HG03469 (cell line): ENCODE data around the gene KCTD15.

Experiments used
- ATAC-seq: cut with Tn5 transposase; IDR thresholded peaks from one replicate; pipeline ENCODE4 v1.9.1; 2021; ENCODE audit warnings: mild to moderate bottlenecking, moderate library complexity, moderate number of reproducible peaks; ENCODE audit not compliant: unreplicated experiment

KCTD15 gene

DNA sequence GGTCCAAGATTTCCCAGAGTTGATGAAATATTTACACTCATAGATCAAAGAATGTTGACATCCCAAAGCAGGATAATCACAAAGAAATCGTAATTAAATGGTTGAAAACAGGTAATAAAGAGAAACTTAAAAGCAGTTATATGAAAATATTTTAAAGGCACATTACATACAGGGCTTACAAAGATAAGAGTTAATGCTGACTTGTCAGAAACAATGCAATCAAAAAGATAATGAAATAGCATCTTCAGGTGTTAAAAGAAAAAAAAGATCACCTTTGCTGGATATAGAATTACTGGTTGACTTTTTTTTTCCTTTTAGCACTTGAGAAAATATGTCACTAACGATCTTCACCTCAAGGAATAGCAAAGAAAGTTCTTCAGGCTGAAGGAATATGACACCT is 48.8 kb downstream of the KCTD15 start:
- ATAC-seq = no peak

DNA sequence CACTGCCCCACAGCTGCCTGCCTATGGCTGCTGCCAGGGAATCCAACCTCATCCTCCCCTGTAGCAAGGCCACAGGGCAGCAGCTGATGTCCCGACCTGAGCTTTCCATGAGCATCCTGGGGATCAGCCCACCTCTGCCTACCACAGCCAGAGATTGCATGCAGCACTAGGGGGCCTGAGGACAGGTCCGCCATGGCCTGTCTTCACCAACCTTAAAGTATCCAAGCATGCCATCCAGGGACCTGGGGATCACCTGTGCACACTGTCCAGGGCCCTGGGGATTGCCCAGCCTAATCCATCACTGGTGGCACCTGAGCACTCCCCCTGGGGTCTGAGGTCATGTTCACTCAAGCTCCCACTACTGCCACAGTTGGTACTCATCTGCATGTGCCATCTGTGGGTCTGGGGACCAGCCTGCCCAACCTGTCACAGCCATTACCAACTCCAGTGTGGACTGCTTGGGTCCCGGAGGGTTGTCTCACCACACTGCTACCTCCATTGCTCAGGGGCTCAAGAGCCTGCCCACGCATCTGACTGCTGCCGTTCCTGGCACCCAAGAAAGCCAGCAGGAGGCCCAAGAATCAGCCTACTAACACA is 53.0 kb downstream of the KCTD15 start:
- ATAC-seq = no peak

DNA sequence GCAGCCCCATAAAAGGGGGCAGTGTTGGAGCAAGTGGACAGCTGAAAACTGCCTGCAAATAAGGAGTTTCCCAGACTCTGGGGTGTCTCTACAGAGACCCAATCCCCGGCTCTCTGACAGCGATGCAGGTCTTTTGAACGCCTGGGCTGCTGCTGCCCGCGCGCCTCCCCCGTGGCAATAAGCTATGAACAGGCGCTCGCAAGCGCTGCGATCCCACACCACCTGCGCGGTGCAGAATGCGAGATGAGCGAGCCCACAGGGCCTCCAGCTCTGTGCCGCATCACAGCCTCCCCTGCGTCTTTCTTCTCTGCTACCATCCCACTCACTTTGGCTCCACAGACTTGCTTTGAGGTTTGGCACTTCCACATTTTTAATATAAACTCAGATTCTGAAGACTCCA is 62.3 kb downstream of the KCTD15 start:
- no peak for ATAC-seq

DNA sequence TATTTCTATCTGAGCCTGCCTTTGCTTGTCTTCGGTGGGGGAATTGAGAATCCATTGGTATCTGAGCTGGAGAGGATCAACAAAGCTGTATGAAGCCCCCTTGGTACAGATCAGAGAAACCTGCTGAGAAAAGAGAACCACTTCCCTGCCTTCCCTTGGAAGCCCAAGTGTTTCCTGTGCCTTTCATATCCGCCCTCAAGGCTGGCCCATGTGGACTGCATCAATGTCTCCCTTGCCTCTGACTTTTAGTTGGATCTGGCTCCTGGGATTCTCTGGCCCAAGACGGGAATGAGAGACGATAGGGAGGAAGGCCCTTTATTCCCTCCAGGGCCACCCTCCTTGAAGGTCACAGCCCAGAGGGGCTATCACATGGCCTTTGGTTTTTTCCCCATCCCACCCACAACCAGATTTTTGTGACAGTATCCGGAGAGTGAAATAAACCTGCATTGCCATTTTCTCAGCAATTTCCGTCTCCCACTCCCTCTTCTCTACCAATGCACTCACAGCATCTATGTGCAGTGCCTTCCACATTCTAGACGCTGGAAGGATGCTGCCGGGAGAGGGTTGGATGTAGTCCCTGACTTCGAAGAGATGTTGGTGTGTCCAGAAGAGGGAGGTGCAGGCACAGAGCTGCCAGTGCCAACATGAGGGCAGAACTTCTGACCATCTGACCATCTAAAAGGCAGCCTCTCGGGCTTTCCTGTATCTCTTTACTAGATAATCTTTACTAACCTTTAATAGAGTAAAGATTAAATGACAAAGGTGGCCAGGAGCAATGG is 63.8 kb downstream of the KCTD15 start:
- ATAC-seq = no peak

DNA sequence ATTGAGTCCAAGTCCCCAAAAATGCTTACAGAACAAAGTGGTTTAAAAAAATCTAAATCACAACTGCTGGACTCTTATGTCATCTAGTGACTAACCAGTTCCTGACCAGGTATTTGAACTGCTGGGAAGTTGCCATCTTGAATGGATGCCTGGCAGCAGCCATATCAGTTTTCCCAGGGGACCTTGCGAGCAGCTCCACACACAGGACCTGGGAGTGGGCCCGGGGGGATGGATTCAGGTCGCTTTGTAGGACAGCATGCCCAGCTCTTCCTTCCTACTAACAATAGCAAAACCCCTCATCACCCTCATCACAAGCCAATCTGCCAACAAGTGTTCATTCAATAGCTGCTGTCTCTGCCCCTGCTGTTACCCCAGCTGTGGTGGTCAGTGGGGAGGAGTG is 65.3 kb downstream of the KCTD15 start:
- ATAC-seq = no peak

DNA sequence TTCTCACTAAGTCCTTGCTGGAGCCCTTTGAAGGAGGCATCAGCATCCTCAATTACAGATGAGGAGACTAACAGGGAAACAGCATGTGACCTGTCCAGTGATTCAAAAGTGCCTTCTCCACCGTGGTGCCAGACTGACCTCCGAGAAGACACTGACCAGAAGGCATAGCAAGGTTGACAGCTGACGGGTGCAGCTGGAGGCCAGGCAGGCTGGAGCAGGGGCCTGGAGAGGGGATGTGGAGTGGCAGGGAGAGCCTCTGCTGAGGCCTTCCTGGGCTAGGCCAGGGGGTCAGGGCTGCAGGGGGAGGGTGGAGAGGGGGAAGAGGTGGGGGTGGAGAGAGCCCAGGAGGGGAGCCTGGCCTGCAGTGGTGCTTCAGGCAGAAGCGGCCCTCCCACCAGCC is 66.3 kb downstream of the KCTD15 start:
- ATAC-seq = no peak

DNA sequence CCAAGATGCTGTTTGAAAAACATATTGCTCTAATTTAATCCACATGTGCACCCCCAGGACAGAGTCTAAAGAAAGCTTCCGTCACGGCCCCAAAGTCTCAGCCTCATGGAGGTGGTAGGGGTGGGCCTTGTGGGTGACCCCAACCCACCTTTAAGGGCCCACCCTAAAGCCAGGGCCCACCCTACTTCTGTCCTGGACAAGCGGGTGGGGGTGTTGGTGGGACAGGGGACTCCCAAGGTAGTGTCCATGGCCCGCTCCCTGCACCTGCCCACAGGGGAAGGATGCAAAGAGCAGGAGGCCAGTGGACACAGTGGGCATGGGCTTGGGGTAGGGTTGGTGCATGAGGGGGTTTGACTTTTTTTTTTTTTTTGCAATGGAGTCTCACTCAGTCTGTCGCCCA is 66.8 kb downstream of the KCTD15 start:
- no peak for ATAC-seq

DNA sequence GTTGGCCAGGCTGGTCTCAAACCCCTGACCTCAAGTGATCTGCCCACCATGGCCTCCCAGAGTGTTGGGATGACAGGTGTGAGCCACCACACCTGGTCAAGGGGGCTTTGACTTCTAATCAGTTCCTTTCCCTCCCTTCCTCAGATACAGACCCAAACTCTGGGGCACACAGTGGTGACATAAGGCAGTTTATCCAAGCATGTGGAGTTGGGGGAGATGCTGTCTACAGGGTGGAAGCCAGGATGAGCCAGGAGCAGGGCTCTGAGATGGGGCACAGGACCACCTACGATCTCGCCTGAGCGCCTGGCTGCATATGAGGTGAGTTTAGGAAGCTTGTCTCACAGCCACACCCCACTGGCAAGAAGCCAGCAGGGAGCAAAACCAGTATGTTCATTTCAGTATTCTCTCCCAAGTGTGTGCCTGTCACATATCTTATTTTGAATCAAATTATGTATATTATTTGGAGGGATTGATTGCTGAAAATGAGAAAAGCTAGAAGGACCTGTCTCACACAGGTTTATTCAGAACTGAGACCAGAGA is 67.7 kb downstream of the KCTD15 start:
- no peak for ATAC-seq

DNA sequence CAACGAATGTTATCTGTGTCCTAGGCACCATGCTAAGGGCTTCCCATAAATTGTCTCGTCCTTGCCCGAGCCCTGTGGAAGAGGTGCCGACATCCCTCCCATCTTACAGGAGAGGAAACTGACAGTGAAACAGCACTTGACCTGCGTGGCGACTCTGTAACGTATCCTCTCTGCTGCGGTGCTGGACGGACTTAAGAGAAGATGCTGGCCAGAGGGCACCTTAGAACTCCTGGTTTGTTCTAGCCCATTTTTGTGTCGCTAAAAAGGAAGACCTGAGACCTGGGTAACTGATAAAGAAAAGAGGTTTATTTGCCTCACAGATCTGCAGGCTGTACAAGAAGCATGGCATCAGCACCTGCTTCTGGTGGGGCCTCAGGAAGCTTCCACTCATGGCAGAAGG is 68.6 kb downstream of the KCTD15 start:
- no peak for ATAC-seq
